ENCODE results near the gene CNR2. TPM values are rescaled to one million over a fixed set of nuclear protein-coding genes. Genes with fewer than 3 reads are reported as not detected.
"Not testable (repeated sequence)": the region's sequence is repeated elsewhere in the genome, so short reads cannot be mapped to it uniquely, and the experiment has no call there.

CNR2 gene
- polyA plus RNA-seq, 4 donors: 0.06 to 0.08 (median 0.06) TPM

- no peak for DNase-seq (ENCODE audit: low read depth in 4 of 4, low spot score in 3 of 4)
These were observed 69.5 kb downstream of the CNR2 start for GRCh38 chr1:23843644-23844043.

GRCh38 chr1:23838401-23838866, 74.7 kb downstream of the CNR2 start:
- no peak for DNase-seq (ENCODE audit: low read depth in 4 of 4, low spot score in 3 of 4)

DNA sequence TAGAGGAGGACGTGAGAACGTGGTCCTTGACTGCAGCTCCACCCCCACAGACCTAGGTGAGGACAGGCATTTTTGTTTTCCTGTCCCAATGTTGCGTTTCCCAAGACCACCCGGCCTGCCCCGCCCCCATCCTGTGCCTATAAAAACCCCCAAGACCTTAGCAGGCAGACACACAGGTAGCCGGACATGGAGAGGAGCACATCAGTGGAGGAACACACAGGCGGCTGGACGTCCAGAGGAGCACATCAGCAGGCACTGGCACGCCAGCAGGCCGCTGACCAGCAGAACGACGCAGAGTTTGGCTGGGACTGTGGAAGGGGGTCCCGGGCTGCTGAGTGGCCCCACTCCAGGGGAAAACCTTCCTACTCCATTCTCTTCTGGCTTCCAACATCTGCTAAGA, 75.3 kb downstream of the CNR2 start:
- DNase-seq (ENCODE audit: low read depth in 4 of 4, low spot score in 3 of 4): no peak

DNA sequence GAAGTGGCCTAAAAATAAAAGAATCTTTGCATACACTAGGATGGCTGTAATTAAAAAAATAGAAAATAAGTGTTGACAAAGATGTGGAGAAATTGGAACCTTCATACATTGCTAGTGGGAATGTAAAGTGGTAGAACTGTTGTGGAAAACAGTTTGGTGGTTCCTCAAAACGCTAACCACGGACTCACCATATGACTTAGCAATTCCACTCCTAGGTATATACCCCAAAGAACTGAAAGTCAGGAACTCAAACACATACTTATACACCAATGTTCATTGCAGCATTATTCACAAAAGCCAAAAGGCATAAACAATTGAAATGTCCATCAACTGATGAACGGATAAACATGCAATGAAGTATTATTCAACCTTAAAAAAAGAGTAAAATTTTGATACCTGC, 77.1 kb downstream of the CNR2 start:
- DNase-seq (ENCODE audit: low read depth in 4 of 4, low spot score in 3 of 4): no peak

DNA sequence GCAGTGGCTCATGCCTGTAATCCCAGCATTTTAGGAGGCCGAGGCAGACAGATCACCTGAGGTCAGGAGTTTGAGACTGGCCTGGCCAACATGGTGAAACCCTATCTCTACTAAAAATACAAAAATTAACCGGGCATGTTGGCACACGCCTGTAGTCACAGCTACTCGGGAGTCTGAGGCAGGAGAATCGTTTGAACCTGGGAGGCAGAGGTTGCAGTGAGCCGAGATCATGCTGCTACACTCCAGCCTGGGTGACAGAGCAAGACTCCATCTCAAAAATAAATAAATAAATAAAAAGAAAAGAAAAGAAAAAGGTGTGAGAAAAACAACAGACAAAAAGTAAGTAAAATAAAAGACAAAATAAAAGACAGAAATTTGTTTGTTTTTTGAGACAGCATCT, 79.0 kb downstream of the CNR2 start:
- DNase-seq (ENCODE audit: low read depth in 4 of 4, low spot score in 3 of 4): not testable (repeated sequence)

DNA sequence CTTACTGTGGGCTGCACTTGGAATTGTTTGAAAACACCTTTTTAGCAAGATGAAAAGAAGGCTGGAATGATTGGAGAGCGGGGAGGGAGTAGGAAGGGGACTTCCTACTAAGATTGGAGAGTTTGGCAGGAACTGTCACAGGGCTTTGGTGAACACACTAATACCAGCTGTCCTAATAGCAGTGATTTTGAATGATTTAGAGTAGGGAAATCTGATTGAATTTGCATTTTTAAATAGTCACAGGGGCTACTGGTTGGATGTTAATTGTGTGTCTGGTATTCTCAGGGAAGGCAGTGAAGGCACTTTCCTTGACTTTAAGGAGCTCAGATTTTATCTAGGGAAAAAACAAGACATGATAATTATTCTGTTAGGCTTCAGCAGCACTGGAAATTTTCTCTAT, 85.4 kb downstream of the CNR2 start:
- DNase-seq (ENCODE audit: low read depth in 4 of 4, low spot score in 3 of 4): no peak

- DNase-seq (ENCODE audit: low read depth in 4 of 4, low spot score in 3 of 4): not testable (repeated sequence)
These were observed 86.6 kb downstream of the CNR2 start for GRCh38 chr1:23826590-23826989.

DNA sequence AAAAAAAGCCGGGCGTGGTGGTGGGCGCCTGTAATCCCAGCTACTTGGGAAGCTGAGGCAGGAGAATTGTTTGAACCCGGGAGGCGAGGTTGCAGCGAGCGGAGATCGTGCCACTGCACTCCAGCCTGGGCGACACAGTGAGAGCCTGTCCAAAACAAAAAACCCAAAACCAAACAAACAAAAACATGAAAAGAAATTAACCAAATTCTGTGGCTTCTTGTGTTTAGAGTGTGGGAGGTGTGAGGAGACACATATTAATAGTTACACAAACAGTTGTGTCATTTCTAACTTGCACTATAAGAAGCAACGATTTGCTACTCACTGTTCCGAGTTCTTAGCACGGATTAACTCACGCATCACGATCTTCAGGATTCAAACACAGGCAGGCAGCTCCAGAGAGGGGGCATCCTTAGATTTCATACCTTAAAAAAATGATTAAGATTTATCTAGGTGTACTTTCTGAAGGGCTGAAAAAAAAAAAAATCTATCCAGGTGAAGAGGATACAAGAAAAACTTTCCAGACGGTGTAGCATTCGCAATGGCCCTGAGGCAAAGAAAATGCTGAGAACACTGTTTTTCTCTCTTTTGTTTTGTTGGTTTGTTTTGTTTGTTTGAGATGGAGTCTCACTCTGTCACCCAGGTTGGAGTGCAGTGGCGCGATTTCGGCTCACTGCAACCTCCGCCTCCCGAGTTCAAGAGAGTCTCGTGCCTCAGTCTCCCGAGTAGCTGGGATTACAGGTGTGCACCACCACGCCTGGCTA, 87.2 kb downstream of the CNR2 start:
- no peak for DNase-seq (ENCODE audit: low read depth in 4 of 4, low spot score in 3 of 4)

DNA sequence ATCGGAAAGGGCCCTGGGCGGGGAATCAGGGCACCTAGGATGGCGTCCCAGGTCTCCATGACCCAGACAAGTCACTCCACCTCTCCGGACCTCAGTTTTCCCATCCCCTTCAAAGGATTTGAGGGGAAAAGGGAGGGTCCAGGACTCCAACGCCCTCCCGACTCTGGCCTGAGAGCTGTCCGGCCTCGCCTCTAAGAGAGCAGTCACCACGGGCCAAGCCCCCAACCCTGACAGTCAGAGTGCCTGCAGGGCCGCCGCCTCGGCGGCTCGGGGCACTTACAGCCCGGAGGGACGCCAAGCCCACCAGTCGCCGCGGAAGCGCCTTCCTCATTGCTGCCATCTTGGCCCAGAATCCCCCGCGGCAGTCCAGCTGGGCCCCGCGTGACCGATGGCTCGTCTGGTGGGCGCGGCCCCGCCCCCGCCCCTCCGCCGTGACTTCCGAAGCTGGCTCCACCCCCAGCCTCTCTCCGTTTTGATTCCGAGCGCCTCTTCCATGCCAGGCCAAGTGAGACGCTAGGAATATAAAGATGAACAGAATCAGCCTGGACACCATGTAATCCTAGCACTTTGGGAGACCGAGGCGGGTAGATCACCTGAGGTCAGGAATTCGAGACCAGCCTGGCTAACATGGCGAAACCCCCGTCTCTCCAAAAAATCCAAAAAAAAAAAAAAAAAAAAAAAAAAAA, 87.9 kb downstream of the CNR2 start, which contains the start of gene HMGCL:
Gene HMGCL, minus strand, starts transcription at position 354 of the 686 bp plus-strand sequence. Its CDS starts 14 bp downstream, at position 340.
- DNase-seq (ENCODE audit: low read depth in 4 of 4, low spot score in 3 of 4): peak; percentile 86 to 89 (median 88)

DNA sequence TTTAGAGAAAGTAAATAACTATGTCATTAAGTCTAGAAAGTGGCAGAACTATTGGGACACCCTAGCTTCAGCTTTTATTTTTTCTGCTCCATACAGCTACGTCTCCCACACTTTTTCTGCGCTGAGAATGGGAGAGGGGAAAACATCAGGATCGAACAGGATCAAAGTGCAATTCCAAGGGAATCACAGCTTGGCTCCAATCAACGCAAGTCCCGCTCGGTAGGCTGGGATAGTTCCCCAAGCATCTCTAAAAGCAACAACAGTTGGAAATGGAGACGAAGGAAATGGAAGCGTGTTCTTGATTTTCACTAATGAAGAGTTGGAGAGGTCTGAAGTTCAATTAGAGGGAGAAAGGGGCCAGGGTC, 88.5 kb downstream of the CNR2 start:
- no peak for DNase-seq (ENCODE audit: low read depth in 4 of 4, low spot score in 3 of 4)

DNA sequence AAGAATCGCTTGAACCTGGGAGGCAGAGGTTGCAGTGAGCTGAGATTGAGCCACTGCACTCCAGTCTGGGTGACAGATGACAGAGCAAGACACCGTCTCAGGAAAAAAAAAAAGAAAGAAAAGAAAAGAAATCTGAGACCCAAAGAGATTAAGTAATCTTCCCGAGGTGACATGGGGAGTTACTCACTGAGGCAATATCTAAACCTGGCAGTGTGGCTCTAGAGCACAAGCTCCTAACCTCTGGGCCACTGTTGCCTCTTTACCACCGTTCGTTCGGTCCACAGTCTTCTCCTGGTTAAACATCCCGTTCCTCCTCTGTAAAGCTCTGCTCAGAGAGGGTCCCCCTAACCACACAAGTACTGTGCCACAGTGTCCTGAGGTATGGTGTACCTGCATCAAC, 89.4 kb downstream of the CNR2 start:
- no peak for DNase-seq (ENCODE audit: low read depth in 4 of 4, low spot score in 3 of 4)

Other genes with a start within 250 kb of the CNR2 start
- gene RPL11, start 221.6 kb downstream of the CNR2 start, polyA plus RNA-seq (ENCODE audit: insufficient read length in 4 of 4): 1,000 to 10,000 TPM; 2,217 to 2,567 (median 2,423) TPM
- gene ELOA, start 169.9 kb downstream of the CNR2 start, polyA plus RNA-seq (ENCODE audit: insufficient read length in 4 of 4): 10 to 100 TPM; 32.2 to 41.2 (median 36.0) TPM
- gene PITHD1, start 134.9 kb downstream of the CNR2 start, polyA plus RNA-seq (ENCODE audit: insufficient read length in 4 of 4): 10 to 100 TPM; 59.3 to 66.8 (median 63.4) TPM
- gene LYPLA2, start 122.2 kb downstream of the CNR2 start, polyA plus RNA-seq (ENCODE audit: insufficient read length in 4 of 4): 10 to 100 TPM; 64.3 to 80.5 (median 69.4) TPM
- 10 to 100 TPM; 30.7 to 42.4 (median 32.8) TPM for gene GALE, start 112.6 kb downstream of the CNR2 start, polyA plus RNA-seq (ENCODE audit: insufficient read length in 4 of 4)
- 10 to 100 TPM; 68.8 to 83.8 (median 77.1) TPM for gene HMGCL, start 87.9 kb downstream of the CNR2 start, polyA plus RNA-seq (ENCODE audit: insufficient read length in 4 of 4)
- gene FUCA1, start 45.1 kb downstream of the CNR2 start, polyA plus RNA-seq (ENCODE audit: insufficient read length in 4 of 4): 10 to 100 TPM; 43.8 to 55.2 (median 48.5) TPM
- 100 to 1,000 TPM; 199 to 236 (median 217) TPM for gene PNRC2, start 46.5 kb upstream of the CNR2 start, polyA plus RNA-seq (ENCODE audit: insufficient read length in 4 of 4)
- gene SRSF10, start 67.0 kb upstream of the CNR2 start, polyA plus RNA-seq (ENCODE audit: insufficient read length in 4 of 4): 100 to 1,000 TPM; 190 to 234 (median 213) TPM
- gene MYOM3, start 198.8 kb upstream of the CNR2 start, polyA plus RNA-seq (ENCODE audit: insufficient read length in 4 of 4): 10 to 100 TPM; 21.5 to 27.1 (median 22.8) TPM
- 1 to 10 TPM; 2.9 to 4.8 (median 3.4) TPM for gene IL22RA1, start 229.8 kb upstream of the CNR2 start, polyA plus RNA-seq (ENCODE audit: insufficient read length in 4 of 4)